WERI-Rb-1 (cell line): Measurements from ENCODE around the gene SLC2A3.
"Not testable (repeated sequence)": the region's sequence is repeated elsewhere in the genome, so short reads cannot be mapped to it uniquely, and the experiment has no call there.

Experiments used
- DNase-seq: peaks from one replicate; pipeline ENCODE4 v3.0.0-alpha.2; 2020
- H3K27ac ChIP-seq: fragments of 250-450 bp; sonication (Bioruptor Pico); 2 replicates; pipeline ENCODE4 v1.5.1; 2020; ENCODE audit warnings: mild to moderate bottlenecking, moderate library complexity
- H3K27me3 ChIP-seq: fragments of 250-450 bp; sonication (Bioruptor Pico); 2 replicates; pipeline ENCODE4 v1.5.1; 2021; ENCODE audit warnings: mild to moderate bottlenecking, low read depth, moderate library complexity; ENCODE audit not compliant: insufficient read depth, severe bottlenecking
- H3K36me3 ChIP-seq: fragments of 250-450 bp; sonication (Bioruptor Pico); 2 replicates; pipeline ENCODE4 v1.5.1; 2020; ENCODE audit warnings: mild to moderate bottlenecking, moderate library complexity
- H3K4me3 ChIP-seq: 2 replicates; pipeline ENCODE4 v1.5.1; 2011; ENCODE audit warnings: low read depth, mild to moderate bottlenecking, control low read depth, low read length
- H3K9me3 ChIP-seq: fragments of 250-450 bp; sonication (Bioruptor Pico); 2 replicates; pipeline ENCODE4 v1.5.1; 2021; ENCODE audit warnings: mild to moderate bottlenecking, moderate library complexity; ENCODE audit not compliant: severe bottlenecking
- TF ChIP-seq, protein P1 (sequence below): IDR thresholded peaks from 2 replicates; pipeline ENCODE4 v1.5.1; 2011; ENCODE audit warnings: low read depth, mild to moderate bottlenecking, control low read depth, inconsistent platforms, low read length

The SLC2A3 gene

GRCh38 chr12:7973457-7973825 lies 37.5 kb upstream of the SLC2A3 start:
- Histone ChIP-seq H3K9me3 (no peaks in the 10 kb centered on the region), H3K4me3 (no peak overlapping the region), H3K27me3 (no peaks in the 10 kb centered on the region), H3K36me3 (no peaks in the 10 kb centered on the region), H3K27ac (no peak overlapping the region)
- TF ChIP-seq, protein P1, sequence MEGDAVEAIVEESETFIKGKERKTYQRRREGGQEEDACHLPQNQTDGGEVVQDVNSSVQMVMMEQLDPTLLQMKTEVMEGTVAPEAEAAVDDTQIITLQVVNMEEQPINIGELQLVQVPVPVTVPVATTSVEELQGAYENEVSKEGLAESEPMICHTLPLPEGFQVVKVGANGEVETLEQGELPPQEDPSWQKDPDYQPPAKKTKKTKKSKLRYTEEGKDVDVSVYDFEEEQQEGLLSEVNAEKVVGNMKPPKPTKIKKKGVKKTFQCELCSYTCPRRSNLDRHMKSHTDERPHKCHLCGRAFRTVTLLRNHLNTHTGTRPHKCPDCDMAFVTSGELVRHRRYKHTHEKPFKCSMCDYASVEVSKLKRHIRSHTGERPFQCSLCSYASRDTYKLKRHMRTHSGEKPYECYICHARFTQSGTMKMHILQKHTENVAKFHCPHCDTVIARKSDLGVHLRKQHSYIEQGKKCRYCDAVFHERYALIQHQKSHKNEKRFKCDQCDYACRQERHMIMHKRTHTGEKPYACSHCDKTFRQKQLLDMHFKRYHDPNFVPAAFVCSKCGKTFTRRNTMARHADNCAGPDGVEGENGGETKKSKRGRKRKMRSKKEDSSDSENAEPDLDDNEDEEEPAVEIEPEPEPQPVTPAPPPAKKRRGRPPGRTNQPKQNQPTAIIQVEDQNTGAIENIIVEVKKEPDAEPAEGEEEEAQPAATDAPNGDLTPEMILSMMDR: no peak
- DNase-seq: no peak

DNA sequence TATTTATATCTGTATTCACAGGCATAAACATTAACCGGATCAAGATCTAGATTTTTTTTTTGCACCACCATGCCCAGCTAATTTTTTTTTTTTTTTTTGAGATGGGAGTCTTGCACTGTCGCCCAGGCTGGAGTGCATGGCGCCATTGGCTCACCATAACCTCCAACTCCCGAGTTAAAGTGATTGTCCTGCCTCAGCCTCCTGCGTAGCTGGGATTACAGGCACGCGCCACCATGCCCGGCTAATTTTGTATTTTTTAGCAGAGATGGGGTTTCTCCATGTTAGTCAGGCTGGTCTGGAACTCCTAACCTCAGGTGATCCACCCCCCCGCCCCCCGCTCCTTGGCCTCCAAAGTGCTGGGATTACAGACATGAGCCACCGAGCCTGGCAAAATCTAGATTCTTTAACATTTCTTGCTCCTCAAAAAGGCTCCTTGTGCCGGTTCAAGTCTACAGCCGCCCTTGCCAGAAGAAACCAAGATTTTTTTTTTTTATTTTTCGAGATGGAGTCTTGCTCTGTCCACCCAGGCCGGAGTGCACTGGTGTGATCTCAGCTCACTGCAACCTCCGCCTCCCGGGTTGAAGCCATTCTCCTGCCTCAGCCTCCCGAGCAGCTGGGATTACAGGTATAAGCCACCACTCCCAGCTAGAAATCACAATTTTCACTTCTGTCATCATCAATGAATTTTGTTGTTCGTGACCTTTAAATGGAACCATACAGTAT lies 36.9 kb upstream of the SLC2A3 start:
- H3K27me3 ChIP-seq: no peaks in the 10 kb centered on the region
- H3K4me3 ChIP-seq: no peak overlapping the region
- no peak for DNase-seq
- TF ChIP-seq, protein P1: no peak
- no peak overlapping the region for H3K27ac ChIP-seq
- no peaks in the 10 kb centered on the region for H3K36me3 ChIP-seq
- H3K9me3 ChIP-seq: no peaks in the 10 kb centered on the region

DNA sequence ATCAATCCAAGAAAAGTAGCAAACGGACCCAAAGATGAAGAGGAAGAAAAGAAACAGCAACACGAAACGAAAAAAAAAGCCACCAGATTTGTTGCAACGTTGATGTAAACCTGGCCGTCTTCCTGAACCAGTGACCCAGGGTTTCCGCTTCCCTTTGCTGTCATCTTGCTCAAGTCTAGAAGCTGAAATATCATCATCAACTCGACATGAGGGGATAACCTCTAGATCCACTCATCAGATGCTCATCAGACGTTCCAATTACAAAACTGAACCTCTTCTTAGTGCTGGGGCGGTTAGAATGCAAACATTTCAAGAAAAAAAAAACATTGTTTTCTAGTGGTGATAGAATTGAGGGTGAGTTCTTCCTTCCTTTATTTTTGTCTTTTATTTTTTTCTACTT lies 36.3 kb upstream of the SLC2A3 start:
- not testable (repeated sequence) for DNase-seq, H3K27me3 ChIP-seq, H3K36me3 ChIP-seq, H3K9me3 ChIP-seq, H3K4me3 ChIP-seq, H3K27ac ChIP-seq

DNA sequence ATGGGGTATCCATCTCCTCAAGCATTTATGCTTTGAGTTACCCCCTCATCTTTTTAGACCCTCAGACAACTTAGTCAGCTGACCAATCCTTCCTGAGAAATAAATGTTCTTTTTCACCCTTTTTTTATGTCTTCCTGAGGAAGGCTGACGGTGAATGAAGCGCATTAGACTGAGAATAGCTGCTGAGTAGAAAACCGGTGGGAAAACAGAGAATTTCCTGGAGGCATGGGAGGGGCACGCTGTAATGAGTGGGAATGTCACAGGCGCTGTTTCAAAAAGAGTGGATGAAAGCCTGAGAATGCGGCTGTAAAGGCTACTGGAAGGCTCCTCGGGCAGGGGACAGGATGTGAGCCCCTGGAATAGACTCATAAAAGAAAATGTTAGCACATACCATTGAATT lies 35.8 kb upstream of the SLC2A3 start:
- not testable (repeated sequence) for H3K4me3 ChIP-seq, H3K27me3 ChIP-seq, H3K27ac ChIP-seq

DNA sequence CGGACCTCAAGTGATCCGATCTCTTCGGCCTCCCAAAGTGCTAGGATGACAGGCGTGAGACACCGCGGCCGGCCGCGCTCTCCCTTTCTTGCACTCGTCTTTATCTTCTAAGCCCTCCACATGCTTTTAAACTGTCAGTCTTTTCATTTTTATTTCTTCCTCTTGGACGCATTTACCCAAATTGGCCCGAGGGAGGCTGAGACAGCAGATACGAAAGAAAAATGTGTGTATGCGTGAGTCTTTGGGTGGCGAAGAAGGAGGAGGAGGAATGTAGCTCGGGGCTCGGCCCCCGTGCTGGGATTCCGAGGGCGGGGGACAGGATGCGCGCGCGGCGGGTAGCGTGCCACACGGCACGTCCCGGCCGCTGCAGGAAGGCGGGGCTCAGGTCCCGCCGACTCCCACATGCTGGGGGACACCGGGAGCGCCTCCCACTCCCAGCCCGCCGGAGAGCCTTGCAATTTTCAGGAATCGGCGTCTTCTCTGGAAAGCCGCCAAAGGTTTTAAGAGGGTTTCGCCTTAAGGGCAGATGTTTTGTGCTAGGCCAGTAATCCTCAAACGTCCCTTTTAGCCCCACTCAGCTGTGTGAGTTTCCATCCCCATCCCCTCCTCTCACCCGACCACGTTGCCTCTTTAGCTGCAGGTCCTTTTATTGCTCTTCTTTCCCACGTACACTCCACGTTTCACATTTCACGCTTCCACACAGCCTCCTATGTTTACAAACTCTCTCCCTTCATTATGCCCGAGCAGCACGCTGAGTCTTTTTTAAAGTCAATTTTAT lies 34.7 kb upstream of the SLC2A3 start:
- H3K36me3 ChIP-seq: no peaks in the 10 kb centered on the region
- peak overlapping the region; percentile 46 for H3K27ac ChIP-seq
- peak; percentile 76 for DNase-seq
- no peaks in the 10 kb centered on the region for H3K9me3 ChIP-seq
- TF ChIP-seq, protein P1: no peak
- H3K4me3 ChIP-seq: peak overlapping the region; percentile 52
- no peaks in the 10 kb centered on the region for H3K27me3 ChIP-seq

More for the DNA sequence above, 35.8 kb upstream of the SLC2A3 start:
- not testable (repeated sequence) for H3K9me3 ChIP-seq, DNase-seq, H3K36me3 ChIP-seq

DNA sequence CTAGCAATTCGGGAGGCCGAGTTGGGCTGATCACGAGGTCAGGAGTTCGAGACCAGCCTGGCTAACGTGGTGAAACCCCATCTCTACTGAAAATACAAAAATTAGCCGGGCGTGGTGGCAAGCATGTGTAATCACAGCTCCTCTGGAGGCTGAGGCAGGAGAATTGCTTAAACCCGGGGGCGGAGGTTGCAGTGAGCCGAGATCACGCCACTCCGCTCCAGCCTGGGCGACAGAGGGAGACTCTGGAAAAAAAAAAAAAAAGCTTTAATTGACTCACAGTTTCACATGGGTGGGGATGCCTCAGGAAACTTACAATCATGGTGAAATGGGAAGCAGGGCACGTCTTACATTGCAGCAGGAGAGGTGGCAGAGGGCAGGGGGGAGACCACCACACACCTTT lies 30.6 kb upstream of the SLC2A3 start:
- Histone ChIP-seq H3K36me3 (no peaks in the 10 kb centered on the region), H3K27me3 (no peaks in the 10 kb centered on the region), H3K4me3 (no peak overlapping the region), H3K9me3 (no peaks in the 10 kb centered on the region), H3K27ac (no peak overlapping the region)
- DNase-seq: no peak
- TF ChIP-seq, protein P1: no peak

- not testable (repeated sequence) for H3K36me3 ChIP-seq, H3K9me3 ChIP-seq, H3K27me3 ChIP-seq, H3K27ac ChIP-seq, DNase-seq, H3K4me3 ChIP-seq
Observed at GRCh38 chr12:7964669-7965068, 28.7 kb upstream of the SLC2A3 start.
